SU-DHL-6 (cell line): ENCODE results near the gene UGT1A6.

Source experiments
- H2AFZ ChIP-seq: fragments of 200-600 bp; sonication (generic); 2 replicates; pipeline ENCODE4 v1.6.1; 2014; ENCODE audit warnings: low read depth, mild to moderate bottlenecking, moderate library complexity, mixed read lengths, antibody characterized with exemption, low read length; ENCODE audit not compliant: severe bottlenecking
- H3F3A ChIP-seq: fragments of 200-600 bp; shearing (Covaris generic); 2 replicates; pipeline ENCODE4 v1.6.0; 2016; ENCODE audit warnings: antibody characterized with exemption, mild to moderate bottlenecking; ENCODE audit not compliant: insufficient read depth
- H3K27ac ChIP-seq: fragments of 200-600 bp; sonication (generic); 2 replicates; pipeline ENCODE4 v1.5.1; 2016; ENCODE audit warnings: low read depth, mild to moderate bottlenecking, low read length, moderate library complexity, mixed read lengths
- H3K27me3 ChIP-seq: fragments of 200-600 bp; sonication (generic), shearing (Covaris generic); 2 replicates; pipeline ENCODE4 v1.6.0; 2014; ENCODE audit warnings: mild to moderate bottlenecking, low read length
- H3K36me3 ChIP-seq: fragments of 200-600 bp; sonication (generic); 2 replicates; pipeline ENCODE4 v1.6.1; 2014; ENCODE audit warnings: mild to moderate bottlenecking, low read length, mixed read lengths
- H3K4me2 ChIP-seq: fragments of 300-600, 200-600 bp; shearing (Covaris generic), sonication (generic); 2 replicates; pipeline ENCODE4 v1.6.0; 2014; ENCODE audit warnings: low read length, low read depth, mild to moderate bottlenecking; ENCODE audit not compliant: poor library complexity, severe bottlenecking
- H3K4me3 ChIP-seq: fragments of 200-600 bp; sonication (generic); 2 replicates; pipeline ENCODE4 v1.5.1; 2014; ENCODE audit warnings: antibody characterized with exemption, low read length, mild to moderate bottlenecking, mixed read lengths; ENCODE audit not compliant: insufficient read depth, poor library complexity, severe bottlenecking
- H3K79me2 ChIP-seq: fragments of 200-600 bp; sonication (generic); 2 replicates; pipeline ENCODE4 v1.6.1; 2014; ENCODE audit warnings: mild to moderate bottlenecking, low read length, moderate library complexity; ENCODE audit not compliant: insufficient read depth
- H3K9ac ChIP-seq: fragments of 200-600 bp; sonication (generic); 2 replicates; pipeline ENCODE4 v1.7.0; 2014; ENCODE audit warnings: mild to moderate bottlenecking, low read length
- H3K9me2 ChIP-seq: fragments of 200-600 bp; sonication (generic); replicated peaks from 2 replicates; pipeline ENCODE4 v1.6.1; 2014; ENCODE audit warnings: low read length; ENCODE audit not compliant: insufficient read depth
- H3K9me3 ChIP-seq: fragments of 200-600 bp; sonication (generic); 2 replicates; pipeline ENCODE4 v1.6.1; 2014; ENCODE audit warnings: low read length, mixed read lengths; ENCODE audit not compliant: insufficient read depth
- H4K20me1 ChIP-seq: fragments of 200-600 bp; sonication (generic); 2 replicates; pipeline ENCODE4 v1.6.1; 2014; ENCODE audit warnings: low read depth, mild to moderate bottlenecking, antibody characterized with exemption, low read length, moderate library complexity, mixed read lengths
- EZH2phosphoT487 ChIP-seq: fragments of 200-600 bp; sonication (generic), shearing (Covaris generic); conservative IDR thresholded peaks from 2 replicates; pipeline ENCODE4 v1.6.1; 2018; ENCODE audit warnings: mild to moderate bottlenecking, antibody characterized with exemption, low read length, moderate library complexity, mixed read lengths
- TF ChIP-seq, protein P1 (sequence below): fragments of 200-600 bp; sonication (generic); IDR thresholded peaks from one replicate; pipeline ENCODE4 v1.5.1; 2017; ENCODE audit warnings: antibody characterized with exemption, mild to moderate bottlenecking, low read length, moderate library complexity; ENCODE audit not compliant: insufficient read depth, poor library complexity, severe bottlenecking

Gene UGT1A6

DNA sequence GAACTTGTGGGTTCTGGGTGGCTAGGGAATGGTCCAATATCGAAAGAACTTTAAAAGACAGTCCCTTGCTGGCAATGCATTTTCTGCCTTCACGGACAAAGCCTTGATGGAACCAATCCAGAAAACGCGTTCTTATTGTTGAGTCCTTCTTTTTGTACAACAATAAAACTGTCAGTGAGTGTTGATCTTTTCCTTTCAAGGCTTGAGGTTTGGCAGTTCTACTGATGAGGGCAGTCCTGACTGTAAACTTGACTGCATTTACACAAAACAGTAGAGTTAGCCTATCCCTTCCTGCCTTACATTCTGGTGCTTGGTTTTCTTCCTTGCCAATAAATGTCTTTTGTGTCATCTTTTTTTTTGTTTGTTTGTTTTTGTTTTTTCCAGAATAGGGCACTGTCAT, 13.5 kb upstream of the UGT1A6 start:
- no peaks in the 10 kb centered on the region for H4K20me1 ChIP-seq
- H3K4me3 ChIP-seq = no peak overlapping the region
- H3K4me2 ChIP-seq = no peak overlapping the region
- H3K27ac ChIP-seq = no peak overlapping the region
- H3K36me3 ChIP-seq = no peaks in the 10 kb centered on the region
- no peaks in the 10 kb centered on the region for H3K79me2 ChIP-seq
- no peaks in the 10 kb centered on the region for H3F3A ChIP-seq
- H3K9me2 ChIP-seq = no peaks in the 10 kb centered on the region
- no peak overlapping the region for H3K9ac ChIP-seq
- TF ChIP-seq, protein P1, sequence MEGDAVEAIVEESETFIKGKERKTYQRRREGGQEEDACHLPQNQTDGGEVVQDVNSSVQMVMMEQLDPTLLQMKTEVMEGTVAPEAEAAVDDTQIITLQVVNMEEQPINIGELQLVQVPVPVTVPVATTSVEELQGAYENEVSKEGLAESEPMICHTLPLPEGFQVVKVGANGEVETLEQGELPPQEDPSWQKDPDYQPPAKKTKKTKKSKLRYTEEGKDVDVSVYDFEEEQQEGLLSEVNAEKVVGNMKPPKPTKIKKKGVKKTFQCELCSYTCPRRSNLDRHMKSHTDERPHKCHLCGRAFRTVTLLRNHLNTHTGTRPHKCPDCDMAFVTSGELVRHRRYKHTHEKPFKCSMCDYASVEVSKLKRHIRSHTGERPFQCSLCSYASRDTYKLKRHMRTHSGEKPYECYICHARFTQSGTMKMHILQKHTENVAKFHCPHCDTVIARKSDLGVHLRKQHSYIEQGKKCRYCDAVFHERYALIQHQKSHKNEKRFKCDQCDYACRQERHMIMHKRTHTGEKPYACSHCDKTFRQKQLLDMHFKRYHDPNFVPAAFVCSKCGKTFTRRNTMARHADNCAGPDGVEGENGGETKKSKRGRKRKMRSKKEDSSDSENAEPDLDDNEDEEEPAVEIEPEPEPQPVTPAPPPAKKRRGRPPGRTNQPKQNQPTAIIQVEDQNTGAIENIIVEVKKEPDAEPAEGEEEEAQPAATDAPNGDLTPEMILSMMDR = no peak
- TF ChIP-seq EZH2phosphoT487 = no peak
- H3K9me3 ChIP-seq = no peaks in the 10 kb centered on the region
- no peak overlapping the region for H2AFZ ChIP-seq
- no peaks in the 10 kb centered on the region for H3K27me3 ChIP-seq

DNA sequence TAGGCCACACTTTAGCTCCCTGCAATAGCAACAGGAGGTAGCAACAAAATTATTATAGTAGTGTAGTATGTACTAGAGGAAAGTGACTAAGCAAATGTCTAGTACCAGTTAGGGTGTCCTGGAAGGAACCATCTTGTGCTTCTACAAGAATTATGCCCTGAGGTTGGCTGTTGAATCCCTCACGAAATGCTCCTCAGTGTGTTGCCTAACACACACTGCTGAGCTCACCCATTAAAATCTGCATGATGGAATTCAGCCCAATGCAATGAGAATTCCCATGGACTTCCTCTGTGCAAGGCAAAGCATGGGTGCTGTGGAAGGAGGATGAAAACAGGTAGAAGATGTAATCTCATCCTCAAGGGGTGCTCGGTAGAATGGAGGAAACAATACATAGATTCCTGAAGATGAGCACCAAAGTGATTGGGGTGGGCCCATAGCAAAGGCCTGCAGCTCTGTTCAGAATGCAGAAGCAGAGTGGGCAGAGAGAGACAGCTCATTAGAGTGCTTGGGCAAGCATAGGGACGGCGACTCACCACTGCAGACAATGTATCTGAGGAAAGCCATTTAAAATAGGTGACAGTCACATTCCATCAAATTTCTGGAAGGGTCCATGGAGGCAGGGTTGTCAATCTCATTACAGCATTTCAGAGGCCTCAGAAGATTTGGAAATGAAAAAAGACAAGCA, 12.2 kb upstream of the UGT1A6 start:
- Histone ChIP-seq H3K9ac (no peak overlapping the region), H3K4me2 (no peak overlapping the region), H4K20me1 (no peaks in the 10 kb centered on the region), H3F3A (no peaks in the 10 kb centered on the region), H3K9me2 (no peaks in the 10 kb centered on the region), H3K9me3 (no peaks in the 10 kb centered on the region), H2AFZ (no peak overlapping the region), H3K27me3 (no peaks in the 10 kb centered on the region), H3K36me3 (no peaks in the 10 kb centered on the region), H3K79me2 (no peaks in the 10 kb centered on the region), H3K27ac (no peak overlapping the region), H3K4me3 (no peak overlapping the region)
- TF ChIP-seq, protein P1 = no peak
- TF ChIP-seq EZH2phosphoT487 = no peak

- no peaks in the 10 kb centered on the region for H3K27me3 ChIP-seq
- TF ChIP-seq EZH2phosphoT487 = no peak
- TF ChIP-seq, protein P1 = no peak
- H2AFZ ChIP-seq = no peak within 1 kb of the TSS
- H3K79me2 ChIP-seq = no peaks in the 10 kb centered on the region
- no peak within 1 kb of the TSS for H3K9ac ChIP-seq
- H3K36me3 ChIP-seq = no peaks in the 10 kb centered on the region
- H3K4me2 ChIP-seq = no peak within 1 kb of the TSS
- no peaks in the 10 kb centered on the region for H3K9me2 ChIP-seq
- no peaks in the 10 kb centered on the region for H4K20me1 ChIP-seq
- H3F3A ChIP-seq = no peaks in the 10 kb centered on the region
- H3K9me3 ChIP-seq = no peaks in the 10 kb centered on the region
- no peak within 1 kb of the TSS for H3K27ac ChIP-seq
- no peak within 1 kb of the TSS for H3K4me3 ChIP-seq
These were observed 11.1 kb upstream of the UGT1A6 start, which contains the start of gene UGT1A7 for GRCh38 chr2:233681521-233682099. Gene UGT1A7 (plus strand): TSS chr2:233681901. CDS start chr2:233681938, 37 bp downstream.
